Activated CD4-positive, alpha-beta T cell treated with anti-CD3 and anti-CD28 coated beads, Interleukin-2, Interleukin-6, amounts not matched to agents 100 ng/mL and 50 ng/mL, durations not matched to agents 16 hours and 8 hours (primary cell): ENCODE data around the gene MRPS12.
"Not testable (repeated sequence)": the region's sequence is repeated elsewhere in the genome, so short reads cannot be mapped to it uniquely, and the experiment has no call there.

Source experiments
- DNase-seq: peaks from one replicate; pipeline ENCODE4 v3.0.0-alpha.2; 2020

Gene MRPS12

DNA sequence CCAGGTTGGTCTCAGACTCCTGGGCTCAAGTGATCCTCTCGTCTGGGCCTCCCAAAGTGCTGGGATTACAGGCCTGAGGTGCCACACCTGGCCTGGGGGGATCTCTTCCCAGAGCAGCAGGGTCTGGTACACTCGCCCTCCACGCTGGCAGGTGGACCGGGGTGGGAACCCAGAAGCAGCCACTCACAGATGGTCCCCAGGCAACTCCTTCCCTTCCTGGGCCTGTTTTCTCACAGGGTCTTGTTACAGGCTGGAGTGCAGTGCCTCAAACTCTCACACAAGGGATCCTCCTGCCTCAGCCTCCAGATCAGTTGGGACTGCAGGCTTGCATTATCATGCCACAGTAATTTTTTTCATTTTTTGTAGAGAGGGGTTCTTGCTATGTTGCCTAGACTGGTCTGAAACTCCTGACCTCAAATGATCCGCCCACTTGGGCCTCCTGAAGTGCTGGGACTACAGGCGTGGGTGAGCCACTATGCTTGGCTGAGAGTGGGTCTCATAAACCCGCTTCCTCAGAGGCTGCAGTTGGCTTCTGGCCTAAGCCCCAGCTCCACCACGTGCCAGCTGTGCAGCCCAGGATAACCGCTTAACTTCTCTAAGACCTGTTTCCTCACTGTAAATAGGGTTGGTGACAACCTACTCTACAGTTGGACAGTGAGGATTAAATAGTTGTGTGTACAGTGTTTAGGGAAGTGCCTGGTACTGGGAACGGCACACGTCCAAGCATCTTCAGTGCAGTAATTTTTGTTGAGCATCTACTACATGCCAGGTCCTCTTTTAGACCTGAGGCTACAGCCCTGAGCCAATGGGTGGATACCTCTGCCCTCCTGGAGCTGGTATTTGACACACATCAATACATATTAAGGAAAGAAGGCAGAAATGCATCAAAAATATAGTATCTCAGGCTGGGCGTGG, 17.9 kb upstream of the MRPS12 start:
- DNase-seq, result no peak

DNA sequence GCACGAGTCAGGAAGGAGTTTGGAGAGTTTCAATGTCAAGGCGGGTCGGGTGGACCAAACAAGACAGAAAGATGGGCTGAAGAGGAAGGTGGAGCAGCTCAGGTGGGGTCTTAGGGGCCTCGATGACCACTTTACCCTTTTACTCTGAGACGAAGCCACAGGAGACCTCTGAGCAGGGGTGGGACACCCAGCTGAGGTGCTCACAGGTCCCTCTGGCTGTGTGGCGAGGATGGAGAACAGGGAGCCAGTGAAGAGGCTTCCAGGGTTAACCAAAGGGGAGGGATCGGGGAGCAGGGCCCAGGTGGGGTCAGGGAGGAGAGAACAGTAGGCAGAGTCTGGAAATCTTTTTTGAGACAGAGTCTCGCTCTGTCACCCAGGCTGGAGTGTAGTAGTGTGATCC, 16.8 kb upstream of the MRPS12 start:
- no peak for DNase-seq

DNA sequence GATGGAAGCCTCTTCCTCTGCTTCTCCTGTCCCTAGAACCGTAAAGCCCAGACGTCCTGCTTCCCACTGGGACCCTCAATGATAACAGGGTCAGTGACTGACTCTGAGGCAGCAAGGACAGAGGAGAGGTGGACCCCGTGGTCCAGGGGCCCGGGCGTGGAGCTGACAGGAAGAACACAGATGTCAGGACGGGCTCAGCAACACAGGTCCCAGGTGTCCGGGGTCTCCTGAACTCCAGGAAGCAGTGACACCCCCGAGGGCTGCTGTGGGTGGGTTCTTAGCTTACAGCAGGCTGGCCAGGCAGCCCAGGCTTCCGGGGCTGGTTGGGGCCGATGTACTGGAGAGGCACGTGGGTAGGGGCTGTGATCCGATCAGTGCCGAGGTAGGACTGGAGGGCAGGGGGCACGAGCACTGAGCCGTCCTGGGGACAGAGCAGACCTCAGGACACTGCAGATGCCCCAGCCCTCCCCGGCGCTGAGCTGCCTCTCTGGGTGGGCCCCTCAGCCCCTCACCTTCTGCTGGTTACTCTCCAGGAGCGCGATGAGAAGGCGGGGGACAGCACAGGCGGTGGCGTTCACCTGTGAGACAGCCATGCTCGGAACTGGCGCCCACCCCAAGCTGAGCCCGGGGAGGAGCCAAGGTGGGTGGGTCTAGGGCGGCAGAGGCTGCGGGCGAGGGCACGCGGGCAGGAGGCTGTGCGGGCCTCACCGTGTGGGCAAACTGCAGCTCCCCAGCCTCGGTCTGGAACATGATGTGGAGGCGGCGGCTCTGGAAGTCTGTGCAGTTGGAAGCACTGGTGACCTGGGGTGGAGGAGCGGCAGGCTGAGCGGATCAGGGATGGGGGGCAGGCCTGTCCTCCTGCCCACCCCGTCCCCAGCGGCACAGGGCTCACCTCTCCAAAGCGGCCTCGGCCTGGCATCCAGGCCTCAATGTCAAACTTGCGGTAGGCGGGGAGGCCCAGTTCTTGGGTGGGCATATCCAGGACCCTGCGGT, 15.1 kb upstream of the MRPS12 start:
- DNase-seq, result no peak

DNA sequence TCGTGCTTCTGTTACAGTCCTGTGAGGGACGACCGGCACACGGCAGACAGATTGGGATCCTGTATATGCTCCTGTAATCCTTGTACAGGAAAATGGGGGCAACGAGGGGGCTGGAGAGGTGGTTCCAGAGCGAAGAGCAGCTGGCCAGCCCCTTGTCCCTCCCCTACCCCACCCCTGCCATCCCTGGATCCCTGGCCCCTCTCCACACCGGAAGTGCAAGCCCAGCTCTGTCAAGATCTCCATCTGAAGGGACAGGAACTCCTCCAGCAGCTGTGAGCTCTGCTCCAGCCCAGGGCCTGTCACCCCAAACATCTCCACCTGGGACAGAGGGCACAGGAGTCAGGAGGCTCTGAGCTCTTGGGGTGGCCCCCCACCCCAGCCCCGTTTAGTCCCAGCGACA, 13.2 kb upstream of the MRPS12 start:
- DNase-seq, result no peak

DNA sequence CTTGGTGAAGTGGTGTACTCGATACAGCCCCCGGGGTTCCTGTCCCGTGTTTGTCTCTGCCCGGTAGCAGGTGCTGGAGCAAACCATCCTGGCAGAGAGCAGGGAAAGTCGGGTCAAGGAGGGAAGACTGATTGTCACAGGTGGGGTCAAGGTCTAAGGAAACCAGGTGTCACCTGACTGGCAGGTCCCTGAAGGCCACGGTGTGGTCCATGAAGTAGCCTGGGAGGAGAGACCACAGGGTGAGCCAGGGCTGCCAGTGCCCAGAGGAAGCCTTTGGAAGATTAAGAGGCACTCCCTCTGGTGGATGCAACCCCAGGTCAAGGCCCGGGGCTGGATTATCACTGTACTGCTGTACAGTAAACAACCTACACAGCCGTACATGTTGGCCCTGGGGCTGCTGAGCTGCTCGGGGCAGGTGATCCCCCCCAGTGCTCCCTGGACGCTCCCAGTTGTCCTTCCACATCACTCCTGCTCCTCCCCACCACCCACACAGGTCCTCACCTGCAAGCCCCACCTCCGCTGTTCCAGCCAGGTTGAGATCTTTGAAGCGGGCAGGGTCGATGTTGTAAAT, 12.7 kb upstream of the MRPS12 start:
- DNase-seq, result no peak

DNA sequence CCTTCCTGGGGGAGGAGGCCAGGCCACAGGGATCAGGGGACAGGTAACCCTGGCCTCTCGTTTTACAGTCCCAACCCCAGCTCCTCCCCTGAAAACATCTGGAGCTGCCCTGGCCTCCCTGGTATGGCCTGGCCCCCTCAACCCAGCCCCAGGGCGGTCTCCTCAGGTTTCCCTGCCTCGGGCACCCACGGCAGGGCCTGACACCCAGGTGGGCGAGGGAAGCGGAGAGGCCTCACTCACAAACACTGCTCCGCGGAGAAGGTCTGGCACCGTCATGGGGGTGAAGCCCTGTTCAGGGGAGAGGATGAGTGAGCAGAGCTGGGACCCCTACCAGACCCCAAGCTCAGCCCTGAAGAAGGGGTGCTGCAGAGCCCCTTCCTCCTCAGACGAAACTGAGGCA, 12.2 kb upstream of the MRPS12 start:
- no peak for DNase-seq

DNA sequence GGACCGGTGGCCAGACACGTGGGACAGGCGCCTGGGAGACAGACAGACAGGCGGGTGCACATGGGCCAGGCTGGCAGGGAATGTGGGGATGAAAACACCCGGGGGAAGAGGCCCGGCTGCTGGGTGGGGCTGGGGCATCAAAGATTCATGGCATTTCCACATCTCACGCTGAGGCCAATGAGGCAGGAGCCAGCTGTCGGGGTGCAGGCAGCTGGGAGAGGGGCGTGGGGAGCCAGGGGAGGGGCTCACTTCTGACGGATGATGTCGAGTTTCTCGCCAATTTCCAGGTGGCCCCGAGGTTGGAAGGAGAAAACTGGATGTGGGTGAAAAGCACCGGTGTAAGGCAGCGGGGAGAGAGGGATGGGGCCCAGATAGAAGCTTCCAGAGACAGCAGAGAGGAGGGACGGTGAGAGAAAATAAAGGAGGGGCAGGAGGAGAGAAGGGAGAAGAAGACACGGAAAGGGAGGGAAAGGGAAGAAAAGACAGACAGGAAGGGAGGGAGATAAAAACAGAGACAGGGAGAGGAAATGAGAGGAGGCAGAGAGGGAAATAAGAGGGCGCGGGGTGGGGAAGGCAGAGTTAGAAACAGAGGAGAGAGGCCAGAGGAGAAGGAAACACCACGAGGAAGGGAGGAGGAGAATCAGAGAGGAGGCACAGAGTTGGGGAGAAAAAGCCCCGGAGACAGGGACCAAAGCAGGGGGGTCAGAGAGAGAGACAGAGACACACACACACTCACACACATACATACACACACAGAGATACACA, 10.7 kb upstream of the MRPS12 start:
- DNase-seq, result no peak

DNA sequence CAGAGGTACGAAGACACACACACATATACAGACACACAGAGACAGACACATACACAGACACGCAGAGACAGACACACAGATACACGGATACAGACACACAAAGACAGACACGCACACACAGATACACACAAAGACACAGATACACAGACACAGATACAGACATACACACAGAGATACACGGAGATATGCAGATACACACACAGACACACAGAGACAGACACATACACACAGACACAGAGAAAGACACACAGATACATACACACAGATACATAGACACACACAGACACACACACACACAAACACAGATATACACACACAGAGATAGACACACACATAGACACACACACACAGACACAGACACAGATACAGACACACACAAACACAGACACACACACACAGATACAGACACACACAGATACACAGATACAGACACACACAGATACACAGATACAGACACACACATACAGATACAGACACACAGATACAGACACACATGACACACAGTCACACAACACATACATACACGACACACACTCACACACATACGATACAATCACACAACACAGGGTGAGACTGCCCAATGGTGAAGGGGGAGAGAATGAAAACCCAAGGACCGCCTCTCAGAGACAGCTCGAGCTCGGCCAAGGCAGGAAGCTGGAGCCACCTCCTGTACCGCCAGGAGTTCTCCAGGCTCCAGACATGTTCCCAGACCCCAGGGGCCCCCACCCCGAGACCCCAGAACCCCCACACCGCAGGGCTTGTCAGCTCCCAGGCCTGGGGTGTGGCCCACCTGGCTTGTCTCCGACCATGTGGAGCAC, 9.9 kb upstream of the MRPS12 start:
- DNase-seq, result no peak

DNA sequence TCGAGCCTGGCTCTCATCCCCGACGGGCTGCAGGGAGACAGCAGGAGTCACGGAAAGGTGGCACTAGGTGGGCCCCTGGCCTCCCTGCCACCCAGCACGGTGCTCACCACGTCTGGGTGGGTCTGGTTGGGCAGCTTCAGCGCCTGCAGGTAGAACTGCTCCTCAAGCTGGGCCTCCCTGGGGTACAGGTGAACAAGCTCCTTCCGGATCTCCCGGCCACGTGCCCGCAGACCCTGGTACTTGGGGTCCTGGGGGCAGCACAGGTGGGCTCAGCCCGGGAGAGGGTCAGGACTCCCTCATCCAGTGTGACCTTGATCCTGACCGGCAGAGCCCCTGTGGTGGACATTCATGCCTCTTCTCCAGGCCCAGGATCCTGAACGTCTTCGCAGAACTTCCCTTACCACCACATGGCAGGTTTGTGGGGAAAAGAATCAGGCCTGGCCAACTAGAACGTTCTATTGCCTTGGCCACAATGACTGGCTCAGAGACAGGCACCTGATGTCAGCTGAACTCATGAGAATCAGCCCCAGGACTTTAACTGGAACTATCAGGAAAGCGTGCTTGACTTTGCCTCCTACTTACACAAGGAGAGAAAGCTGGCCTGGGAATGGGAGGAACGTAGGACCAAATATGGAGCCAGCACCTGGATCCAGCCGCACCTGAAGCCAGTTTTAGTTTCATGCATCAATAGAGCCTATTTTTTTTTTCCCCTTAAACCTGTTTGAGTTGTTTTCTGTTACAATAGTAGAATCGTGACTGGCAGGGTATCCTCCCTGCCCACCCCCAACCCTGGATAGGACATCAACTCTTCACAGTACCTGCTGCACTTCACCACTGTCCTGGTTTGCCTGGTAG, 9.1 kb upstream of the MRPS12 start:
- DNase-seq, result no peak

DNA sequence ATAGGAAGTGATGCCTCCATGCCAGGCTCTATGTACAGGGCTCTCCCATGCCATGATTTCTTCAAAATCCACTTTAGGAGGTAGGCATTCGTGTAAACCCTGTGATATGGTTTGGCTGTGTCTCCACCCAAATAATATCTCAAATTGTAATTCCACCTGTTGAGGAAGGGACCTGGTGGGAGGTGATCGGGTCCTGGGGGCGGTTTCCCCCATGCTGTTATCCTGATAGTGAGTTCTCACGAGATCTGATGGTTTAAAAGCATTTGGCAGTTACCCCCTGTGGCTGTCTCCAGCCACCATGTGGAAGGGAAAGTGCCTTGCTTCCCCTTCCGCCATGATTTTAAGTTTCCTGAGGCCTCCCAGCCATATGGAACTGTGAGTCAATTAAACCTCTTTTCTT, 8.3 kb upstream of the MRPS12 start:
- no peak for DNase-seq

DNA sequence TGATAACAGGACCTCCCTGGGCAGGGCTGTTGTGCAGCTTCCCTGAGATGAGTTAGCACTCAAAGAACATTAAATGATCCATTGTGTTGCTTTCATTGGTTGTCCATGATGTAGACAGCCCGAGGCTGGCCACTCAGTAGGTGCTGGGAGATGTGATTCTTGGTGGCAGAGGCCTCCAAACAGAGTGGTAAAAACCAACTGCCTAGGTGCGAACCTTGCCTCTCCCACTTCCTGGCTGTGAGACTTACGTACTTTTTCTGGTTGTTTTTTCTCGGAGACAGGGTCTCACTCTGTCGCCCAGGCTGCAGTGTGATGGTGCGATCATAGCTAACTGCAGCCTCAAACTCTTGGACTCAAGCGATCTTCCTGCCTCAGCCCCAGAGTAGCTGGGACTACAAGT, 6.4 kb upstream of the MRPS12 start:
- DNase-seq, result no peak

DNA sequence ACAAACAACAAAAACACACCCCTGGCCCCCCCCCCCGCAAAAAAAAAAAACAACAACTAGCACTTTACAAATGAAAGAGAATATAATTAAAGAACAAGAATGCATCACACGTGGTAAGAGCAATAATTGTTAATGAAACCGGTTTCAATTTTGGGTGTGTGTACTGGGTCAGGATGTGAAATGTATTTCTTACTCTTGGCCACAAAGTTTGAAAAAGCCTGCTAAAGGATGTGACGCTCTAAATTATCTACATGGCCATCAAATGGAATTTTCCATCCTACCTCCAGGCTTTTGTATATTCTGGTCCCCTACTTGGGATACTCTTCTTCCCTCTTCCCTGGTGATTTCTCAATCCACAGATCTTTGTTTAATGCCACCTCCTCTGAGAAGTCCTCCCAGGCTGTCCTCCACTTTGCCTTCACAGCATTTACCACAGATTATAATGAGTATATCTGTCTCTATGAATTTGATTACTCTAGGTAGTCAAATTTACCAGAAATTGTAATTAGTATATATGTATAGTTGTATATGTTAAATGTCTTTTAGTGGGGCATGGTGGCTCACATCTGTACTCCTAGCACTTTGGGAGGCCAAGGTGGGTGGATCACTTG, 2.2 kb upstream of the MRPS12 start:
- no peak for DNase-seq

DNA sequence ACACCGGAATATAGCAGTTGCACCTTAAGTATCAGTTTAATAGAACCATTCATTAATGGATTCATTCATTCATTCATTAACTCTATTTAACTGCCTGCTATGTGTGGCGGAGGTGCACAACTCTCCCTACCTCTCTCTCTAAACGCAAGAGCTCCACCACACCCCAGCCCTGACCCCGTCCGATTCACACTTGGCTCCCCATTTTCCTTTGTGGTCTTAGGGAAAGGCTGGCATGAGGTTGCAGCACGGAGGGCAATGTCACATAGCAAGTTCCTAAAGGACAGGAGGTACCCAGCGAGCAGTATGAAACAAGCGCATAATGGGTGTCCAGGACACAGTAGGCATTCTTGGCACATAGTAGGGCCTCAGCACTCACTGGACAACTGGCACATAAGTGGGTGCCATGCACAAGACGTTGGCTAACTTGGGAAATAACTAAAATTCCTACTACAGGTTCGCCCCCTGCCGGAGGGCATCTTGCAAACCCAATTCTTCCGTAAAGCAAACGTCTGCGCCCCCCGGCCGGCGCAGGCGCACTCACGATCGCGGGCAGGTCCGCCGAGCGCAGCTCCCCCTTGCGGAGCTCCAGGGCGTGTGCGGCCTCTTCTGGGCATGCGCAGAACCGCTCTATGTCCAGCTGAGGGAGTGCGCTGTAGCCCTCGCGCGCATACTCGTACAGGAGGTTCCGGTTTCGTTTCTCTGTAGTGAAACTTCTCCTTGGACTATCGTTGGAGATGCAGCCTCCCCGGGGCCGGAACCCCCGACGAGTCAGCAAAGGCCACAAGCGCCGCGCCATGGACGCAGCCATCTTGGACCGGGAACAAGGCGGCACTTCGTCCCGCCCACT, 592 bp upstream of the MRPS12 start, which contains the start of gene SARS2:
Gene SARS2 (minus strand): TSS at position 835 of the 847 bp plus-strand sequence. CDS start 27 bp downstream, at position 808.
- DNase-seq, result peak; percentile 95

DNA sequence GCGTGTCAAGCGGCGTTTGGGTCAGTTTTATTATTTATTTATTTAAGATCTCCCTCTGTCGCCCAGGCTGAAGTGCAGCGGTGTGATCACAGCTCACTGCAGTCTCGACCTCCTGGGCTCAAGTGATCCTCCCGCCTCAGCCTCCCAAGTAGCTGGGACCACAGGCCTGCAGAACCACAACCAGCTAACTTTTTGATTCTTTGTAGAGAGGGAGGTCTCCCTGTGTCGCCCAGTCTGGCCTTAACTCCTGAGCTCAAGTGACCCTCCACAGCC, 713 bp downstream of the MRPS12 start:
- no peak for DNase-seq

DNA sequence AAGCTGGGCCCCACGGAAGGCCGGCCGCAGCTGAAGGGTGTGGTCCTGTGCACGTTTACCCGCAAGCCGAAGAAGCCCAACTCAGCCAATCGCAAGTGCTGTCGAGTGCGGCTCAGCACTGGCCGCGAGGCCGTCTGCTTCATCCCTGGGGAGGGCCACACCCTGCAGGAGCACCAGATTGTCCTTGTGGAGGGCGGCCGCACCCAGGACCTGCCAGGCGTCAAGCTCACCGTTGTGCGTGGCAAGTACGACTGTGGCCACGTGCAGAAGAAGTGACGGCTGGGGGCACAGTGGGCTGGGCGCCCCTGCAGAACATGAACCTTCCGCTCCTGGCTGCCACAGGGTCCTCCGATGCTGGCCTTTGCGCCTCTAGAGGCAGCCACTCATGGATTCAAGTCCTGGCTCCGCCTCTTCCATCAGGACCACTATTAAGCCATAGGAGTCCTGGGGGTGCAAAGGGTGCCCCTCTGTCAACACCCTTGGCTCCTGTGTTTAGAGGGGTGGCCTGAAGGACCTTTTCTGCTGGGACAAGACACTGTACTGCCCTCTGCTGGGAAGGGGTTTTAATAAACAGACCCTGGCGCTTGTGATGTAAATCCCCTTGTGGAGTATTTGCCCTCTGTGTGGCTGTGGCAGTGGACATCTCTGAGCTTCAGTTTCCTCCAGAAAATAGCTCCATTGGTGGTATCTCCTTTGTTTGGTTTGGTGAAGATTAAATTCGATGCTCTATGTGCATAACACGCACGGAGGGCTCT, 1.9 kb downstream of the MRPS12 start:
- peak; percentile 67 for DNase-seq

DNA sequence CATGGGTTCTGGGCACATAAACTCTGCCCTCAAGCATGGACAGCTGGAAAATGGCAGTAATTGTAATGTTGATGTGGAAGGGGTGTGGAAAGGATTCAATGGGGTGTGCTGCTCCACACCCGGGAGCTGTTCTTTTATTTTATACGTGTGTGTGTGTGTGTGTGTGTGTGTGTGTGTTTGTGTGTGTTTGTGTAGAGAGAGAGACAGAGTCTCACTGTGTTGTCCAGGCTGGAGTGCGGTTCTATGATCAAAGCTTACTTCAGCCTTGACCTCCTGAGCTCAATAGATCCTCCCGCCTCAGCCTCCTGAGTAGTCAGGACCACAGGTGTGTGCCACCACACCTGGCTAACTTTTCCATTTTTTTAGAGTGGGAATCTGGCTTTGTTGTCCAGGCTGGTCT, 2.8 kb downstream of the MRPS12 start:
- DNase-seq, result no peak

DNA sequence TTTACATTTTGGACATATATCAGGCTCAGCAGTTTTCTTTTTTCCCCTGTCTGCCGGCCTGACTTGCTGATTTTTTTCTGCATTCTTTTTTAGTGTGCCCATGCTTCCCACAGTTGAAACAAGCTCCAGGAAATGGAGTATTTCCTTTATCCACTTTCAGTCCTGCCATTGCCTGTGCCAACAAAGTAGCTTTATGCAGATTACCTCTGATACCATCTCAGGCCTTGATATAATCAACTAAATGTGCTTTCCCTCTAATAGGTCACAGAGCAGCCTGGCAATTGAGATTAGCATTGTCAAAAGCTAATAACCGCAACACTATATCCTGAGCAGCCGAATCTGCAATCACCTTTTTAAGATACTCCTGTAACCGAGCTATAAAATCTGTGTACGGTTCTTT, 9.2 kb downstream of the MRPS12 start:
- DNase-seq, result no peak

DNA sequence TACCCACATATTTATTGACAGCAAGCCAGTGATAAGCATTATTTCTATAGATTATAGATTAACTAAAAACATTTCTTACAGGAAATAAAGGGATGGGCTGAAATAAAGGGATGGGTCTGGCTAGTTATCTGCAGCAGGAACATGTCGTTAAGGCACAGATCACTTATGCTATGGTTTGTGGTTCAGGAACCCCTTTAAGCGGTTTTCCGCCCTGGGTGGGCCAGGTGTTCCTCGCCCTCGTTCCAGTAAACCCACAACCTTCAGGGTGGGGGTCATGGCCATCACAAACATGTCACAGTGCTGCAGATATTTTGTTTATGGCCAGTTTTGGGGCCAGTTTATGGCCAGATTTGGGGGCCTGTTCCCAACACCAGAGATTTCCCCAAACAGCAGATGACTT, 10.7 kb downstream of the MRPS12 start:
- not testable (repeated sequence) for DNase-seq

DNA sequence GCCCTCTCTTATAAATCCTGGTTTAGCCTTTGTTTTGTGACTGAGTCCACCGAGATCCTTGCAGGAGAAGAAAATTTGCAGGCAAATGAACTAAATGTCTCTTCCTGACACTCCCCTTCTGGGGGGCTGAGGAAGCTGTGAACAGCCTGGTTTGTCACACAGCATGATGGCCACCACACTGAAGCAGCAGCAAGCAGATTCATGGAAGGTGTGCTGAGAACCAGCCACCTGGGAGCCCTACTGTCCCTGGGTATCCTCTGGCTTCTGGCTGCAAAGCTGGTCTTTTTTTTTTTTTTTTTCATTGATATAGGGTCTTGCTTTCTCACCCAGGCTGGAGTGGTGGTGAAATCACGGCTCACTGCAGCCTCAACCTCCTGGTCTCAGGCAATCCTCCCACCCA, 11.2 kb downstream of the MRPS12 start:
- DNase-seq, result no peak
